Neuronal stem cell (in vitro differentiated cells): ENCODE results near the gene FMN2.

Source experiments
- DNase-seq: peaks from one replicate; pipeline ENCODE4 v3.0.0-alpha.2; 2013; ENCODE audit warnings: low spot score
- H2AFZ ChIP-seq: one replicate; pipeline ENCODE4 v1.6.1; 2013; ENCODE audit warnings: mild to moderate bottlenecking, low read length, inconsistent platforms
- H2AK5ac ChIP-seq: 2 replicates; pipeline ENCODE4 v1.6.1; 2013; ENCODE audit warnings: low read depth, mild to moderate bottlenecking, inconsistent platforms, low read length, moderate library complexity, mixed read lengths
- H2BK120ac ChIP-seq: 2 replicates; pipeline ENCODE4 v1.6.1; 2013; ENCODE audit warnings: low read depth, mild to moderate bottlenecking, inconsistent platforms, low read length, moderate library complexity, mixed read lengths
- H2BK12ac ChIP-seq: one replicate; pipeline ENCODE4 v1.6.1; 2013; ENCODE audit warnings: low read length, inconsistent platforms
- H2BK15ac ChIP-seq: 2 replicates; pipeline ENCODE4 v1.6.1; 2013; ENCODE audit warnings: mild to moderate bottlenecking, low read length, inconsistent platforms, mixed read lengths
- H2BK5ac ChIP-seq: one replicate; pipeline ENCODE4 v1.6.1; 2013; ENCODE audit warnings: inconsistent platforms, mild to moderate bottlenecking, low read length, moderate library complexity
- H3K14ac ChIP-seq: one replicate; pipeline ENCODE4 v1.6.1; 2013; ENCODE audit warnings: low read length, inconsistent platforms
- H3K18ac ChIP-seq: 2 replicates; pipeline ENCODE4 v1.6.1; 2013; ENCODE audit warnings: low read length, inconsistent platforms
- H3K23ac ChIP-seq: 2 replicates; pipeline ENCODE4 v1.6.1; 2013; ENCODE audit warnings: low read depth, mild to moderate bottlenecking, mixed read lengths, low read length, inconsistent platforms; ENCODE audit not compliant: poor library complexity
- H3K27ac ChIP-seq: replicated peaks from 3 replicates; pipeline ENCODE4 v1.5.1; 2013; ENCODE audit warnings: low read length, inconsistent platforms
- H3K27me3 ChIP-seq, 3 experiments: 2 replicates each; pipeline ENCODE4 v1.6.1; 2013; ENCODE audit warnings: low read length in 3 of 3, mild to moderate bottlenecking in 2 of 3, inconsistent platforms in 1 of 3, low read depth in 1 of 3, mixed read lengths in 1 of 3, moderate library complexity in 1 of 3; ENCODE audit not compliant: control insufficient read depth in 3 of 3, insufficient read depth in 3 of 3
- H3K36me3 ChIP-seq, 2 donors: replicated peaks in 1 of 2; 2 replicates each; pipeline ENCODE4 v1.6.1; 2013; ENCODE audit warnings: low read length in 2 of 2; ENCODE audit not compliant: control insufficient read depth in 2 of 2, insufficient read depth in 2 of 2
- H3K4ac ChIP-seq: 2 replicates; pipeline ENCODE4 v1.6.1; 2013; ENCODE audit warnings: inconsistent platforms, mild to moderate bottlenecking, low read length, moderate library complexity
- H3K4me1 ChIP-seq, 2 donors: 1 replicate in 1 of 2; 2 replicates in 1 of 2; pipeline ENCODE4 v1.6.1; 2013; ENCODE audit warnings: low read length in 2 of 2, low read depth in 1 of 2; ENCODE audit not compliant: control insufficient read depth in 2 of 2, insufficient read depth in 1 of 2
- H3K4me2 ChIP-seq: one replicate; pipeline ENCODE4 v1.6.1; 2013; ENCODE audit warnings: mild to moderate bottlenecking, low read length, inconsistent platforms; ENCODE audit not compliant: insufficient read depth, poor library complexity, severe bottlenecking
- H3K4me3 ChIP-seq, 2 donors: 2 replicates each; pipeline ENCODE4 v1.5.1; 2013; ENCODE audit warnings: low read length in 2 of 2, mild to moderate bottlenecking in 2 of 2, inconsistent platforms in 1 of 2, moderate library complexity in 1 of 2
- H3K79me1 ChIP-seq: one replicate; pipeline ENCODE4 v1.6.1; 2013; ENCODE audit warnings: low read depth, mild to moderate bottlenecking, inconsistent platforms, low read length, moderate library complexity
- H3K9ac ChIP-seq: one replicate; pipeline ENCODE4 v1.6.1; 2013; ENCODE audit warnings: mild to moderate bottlenecking, low read depth, low read length, inconsistent platforms; ENCODE audit not compliant: poor library complexity
- H3K9me3 ChIP-seq, 2 donors: replicated peaks in 1 of 2; 2 replicates each; pipeline versions ENCODE3 to v1.6.1; 2013; ENCODE audit warnings: low read length in 2 of 2, mild to moderate bottlenecking in 2 of 2, inconsistent platforms in 1 of 2, low read depth in 1 of 2, mixed read lengths in 1 of 2, moderate library complexity in 1 of 2; ENCODE audit not compliant: control insufficient read depth in 2 of 2, insufficient read depth in 1 of 2
- H4K8ac ChIP-seq: one replicate; pipeline ENCODE4 v1.6.1; 2013; ENCODE audit warnings: low read depth, mild to moderate bottlenecking, inconsistent platforms, low read length, moderate library complexity
- H4K91ac ChIP-seq: one replicate; pipeline ENCODE4 v1.6.1; 2013; ENCODE audit warnings: low read length, low read depth, mild to moderate bottlenecking, inconsistent platforms; ENCODE audit not compliant: poor library complexity
- WGBS, 2 donors: extraction: QIAGEN DNeasy Blood & Tissue Kit; methylation state at CpG; one replicate each; pipeline ENCODE4 v1.1.7; 2013; ENCODE audit warnings: missing lambda C conversion rate in 2 of 2, mixed read lengths in 1 of 2; ENCODE audit not compliant: insufficient read length in 2 of 2, insufficient replicate concordance in 1 of 2; ENCODE audit errors: extremely low coverage in 2 of 2; 5-methylcytosine and 5-hydroxymethylcytosine counted together

Gene FMN2

GRCh38 chr1:240508201-240508600, 416.5 kb downstream of the FMN2 start:
- H2BK5ac ChIP-seq = no peak overlapping the region
- no peaks in the 10 kb centered on the region for H3K9me3 ChIP-seq
- WGBS, 2 donors = no CpG with 5 or more reads among the region's 3 CpGs
- no peak overlapping the region for H3K14ac ChIP-seq
- no peak for DNase-seq
- no peak overlapping the region for H2AK5ac ChIP-seq
- no peak overlapping the region for H3K4me2 ChIP-seq
- H3K4me3 ChIP-seq = no peak overlapping the region
- H3K36me3 ChIP-seq = no peaks in the 10 kb centered on the region
- no peak overlapping the region for H3K18ac ChIP-seq
- no peaks in the 10 kb centered on the region for H3K4me1 ChIP-seq
- H4K8ac ChIP-seq = no peak overlapping the region
- no peak overlapping the region for H3K23ac ChIP-seq
- no peak overlapping the region for H2AFZ ChIP-seq
- no peak overlapping the region for H3K27ac ChIP-seq
- H2BK12ac ChIP-seq = no peak overlapping the region
- no peaks in the 10 kb centered on the region for H3K79me1 ChIP-seq
- no peak overlapping the region for H2BK15ac ChIP-seq
- no peaks in the 10 kb centered on the region for H3K27me3 ChIP-seq
- H3K4ac ChIP-seq = no peak overlapping the region
- H3K9ac ChIP-seq = no peak overlapping the region
- no peak overlapping the region for H2BK120ac ChIP-seq
- no peak overlapping the region for H4K91ac ChIP-seq

DNA sequence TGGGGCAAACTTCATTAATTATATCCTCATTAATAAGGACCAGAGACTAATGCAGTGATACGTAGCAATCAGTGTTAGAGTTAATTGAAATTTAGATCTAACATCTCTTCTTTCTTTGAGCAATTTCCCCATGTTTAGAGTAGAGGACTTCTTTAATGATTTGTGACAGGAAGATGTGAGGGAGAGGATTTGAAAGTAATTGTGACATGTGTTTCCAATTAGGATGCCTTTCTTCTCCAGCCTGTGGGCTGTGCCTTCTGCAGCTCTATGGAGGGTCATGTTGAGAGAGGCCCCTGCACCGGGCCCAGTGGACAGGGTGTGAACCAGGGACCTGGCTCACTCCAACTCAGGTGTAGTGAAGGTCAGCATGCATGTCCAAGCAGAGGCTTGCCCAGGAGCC, 417.3 kb downstream of the FMN2 start:
- no peak overlapping the region for H3K23ac ChIP-seq

GRCh38 chr1:240511789-240512188, 420.1 kb downstream of the FMN2 start:
- Histone ChIP-seq H3K4me1 (no peaks in the 10 kb centered on the region), H4K8ac (no peak overlapping the region), H3K23ac (no peak overlapping the region), H3K9ac (no peak overlapping the region), H3K27me3 (no peaks in the 10 kb centered on the region), H3K4me2 (no peak overlapping the region), H2AK5ac (no peak overlapping the region), H3K14ac (no peak overlapping the region), H3K4ac (no peak overlapping the region), H2BK120ac (no peak overlapping the region), H3K4me3 (no peak overlapping the region), H3K18ac (no peak overlapping the region), H3K9me3 (no peaks in the 10 kb centered on the region), H2BK15ac (no peak overlapping the region), H3K36me3 (no peaks in the 10 kb centered on the region), H3K27ac (no peak overlapping the region), H4K91ac (no peak overlapping the region), H2BK5ac (no peak overlapping the region), H3K79me1 (no peaks in the 10 kb centered on the region), H2AFZ (no peak overlapping the region), H2BK12ac (no peak overlapping the region)
- DNase-seq = no peak

More for the DNA sequence above, 417.3 kb downstream of the FMN2 start:
- H3K4me2 ChIP-seq = no peak overlapping the region
- no peak overlapping the region for H4K8ac ChIP-seq
- H4K91ac ChIP-seq = no peak overlapping the region
- H3K9ac ChIP-seq = no peak overlapping the region
- WGBS, 2 donors = no CpG with 5 or more reads among the region's 2 CpGs
- H3K9me3 ChIP-seq = no peaks in the 10 kb centered on the region
- H2AFZ ChIP-seq = no peak overlapping the region
- no peaks in the 10 kb centered on the region for H3K4me1 ChIP-seq
- peak overlapping the region; percentile 57 for H3K18ac ChIP-seq
- no peaks in the 10 kb centered on the region for H3K27me3 ChIP-seq
- H3K27ac ChIP-seq = no peak overlapping the region
- no peak overlapping the region for H2BK12ac ChIP-seq
- no peak overlapping the region for H3K4ac ChIP-seq
- no peak overlapping the region for H3K4me3 ChIP-seq
- DNase-seq = no peak
- no peaks in the 10 kb centered on the region for H3K36me3 ChIP-seq
- no peak overlapping the region for H2BK5ac ChIP-seq
- H3K14ac ChIP-seq = no peak overlapping the region
- no peak overlapping the region for H2BK15ac ChIP-seq
- no peaks in the 10 kb centered on the region for H3K79me1 ChIP-seq
- H2AK5ac ChIP-seq = no peak overlapping the region
- no peak overlapping the region for H2BK120ac ChIP-seq

GRCh38 chr1:240515505-240515904, 423.8 kb downstream of the FMN2 start:
- H4K8ac ChIP-seq = no peak overlapping the region
- H3K23ac ChIP-seq = no peak overlapping the region
- no peak overlapping the region for H2AFZ ChIP-seq
- WGBS, 2 donors = no CpG with 5 or more reads among the region's 1 CpG
- H3K18ac ChIP-seq = no peak overlapping the region
- H3K79me1 ChIP-seq = no peaks in the 10 kb centered on the region
- H2BK12ac ChIP-seq = no peak overlapping the region
- H3K9ac ChIP-seq = no peak overlapping the region
- H3K9me3 ChIP-seq = no peaks in the 10 kb centered on the region
- no peaks in the 10 kb centered on the region for H3K36me3 ChIP-seq
- H3K4me3 ChIP-seq = no peak overlapping the region
- no peak overlapping the region for H2BK120ac ChIP-seq
- H3K4me2 ChIP-seq = no peak overlapping the region
- H2AK5ac ChIP-seq = no peak overlapping the region
- H3K14ac ChIP-seq = no peak overlapping the region
- no peak overlapping the region for H3K27ac ChIP-seq
- no peaks in the 10 kb centered on the region for H3K27me3 ChIP-seq
- H3K4me1 ChIP-seq = no peaks in the 10 kb centered on the region
- no peak overlapping the region for H3K4ac ChIP-seq
- no peak for DNase-seq
- H2BK15ac ChIP-seq = no peak overlapping the region
- no peak overlapping the region for H4K91ac ChIP-seq
- no peak overlapping the region for H2BK5ac ChIP-seq
